HG03159 (cell line): ENCODE data around the gene PRKCQ.
"Not testable (repeated sequence)": the region's sequence is repeated elsewhere in the genome, so short reads cannot be mapped to it uniquely, and the experiment has no call there.

Source experiments
- ATAC-seq: cut with Tn5 transposase; IDR thresholded peaks from one replicate; pipeline ENCODE4 v1.9.1; 2021; ENCODE audit warnings: mild to moderate bottlenecking, moderate library complexity; ENCODE audit not compliant: unreplicated experiment

Gene PRKCQ

DNA sequence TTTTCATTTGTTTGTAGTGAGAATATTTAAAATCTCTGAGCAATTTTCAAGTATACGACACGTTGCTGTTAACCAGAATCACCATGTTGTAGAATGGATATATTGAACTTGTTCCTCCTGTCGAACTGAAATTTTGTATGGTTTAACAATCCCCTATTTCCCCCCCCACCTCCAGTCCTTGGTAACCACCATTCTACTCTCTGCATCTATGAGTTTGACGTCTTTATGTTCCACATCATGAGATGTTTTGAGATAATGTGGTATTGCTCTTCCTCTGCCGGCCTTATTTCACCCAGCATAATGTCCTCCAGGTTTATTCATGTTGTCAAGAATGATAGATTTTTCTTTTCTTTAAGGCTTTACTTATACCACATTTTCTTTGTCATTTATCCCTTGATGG lies 17.4 kb upstream of the PRKCQ start:
- ATAC-seq = no peak

DNA sequence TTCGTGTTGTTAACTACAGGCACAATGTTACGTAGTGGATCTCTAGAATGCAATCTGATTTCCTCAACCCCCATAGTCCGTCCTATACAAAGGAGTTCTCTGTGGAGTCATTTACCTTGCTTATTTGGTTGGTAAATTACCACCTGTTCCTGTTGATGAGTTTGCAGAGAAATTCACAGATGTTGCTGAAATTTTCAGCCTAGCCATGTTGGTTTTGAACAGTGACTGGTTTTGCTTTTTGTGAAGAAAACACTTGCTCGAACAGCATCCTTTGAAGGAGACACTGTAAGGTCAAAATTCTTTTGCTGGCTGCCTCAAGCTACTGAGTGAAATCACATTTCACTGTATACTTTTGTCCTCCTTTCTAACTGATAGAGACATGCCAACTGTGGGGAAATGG lies 15.4 kb upstream of the PRKCQ start:
- ATAC-seq = no peak

GRCh38 chr10:6593241-6593671 lies 13.2 kb upstream of the PRKCQ start:
- ATAC-seq = no peak

DNA sequence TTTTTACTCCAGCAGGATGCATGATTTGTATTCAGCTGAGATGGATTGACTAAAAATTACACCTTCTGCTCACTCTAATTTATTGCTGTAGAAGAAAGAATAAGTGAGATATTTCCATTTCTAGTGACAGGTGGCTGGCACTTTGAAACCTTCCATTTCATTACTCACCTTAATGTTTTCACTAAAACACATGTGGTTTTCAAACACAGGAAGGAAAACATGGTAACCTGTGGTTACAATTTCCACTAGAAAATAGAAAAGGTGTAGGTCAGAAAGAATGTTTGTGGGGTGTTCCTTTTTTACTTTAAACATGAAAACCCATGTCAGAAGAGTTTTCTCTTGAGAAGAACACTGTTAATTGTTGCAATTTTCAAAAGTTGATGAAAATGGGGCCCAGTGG lies 12.0 kb upstream of the PRKCQ start:
- ATAC-seq = no peak

- ATAC-seq = no peak
Measured at GRCh38 chr10:6591668-6592067, 11.6 kb upstream of the PRKCQ start.

DNA sequence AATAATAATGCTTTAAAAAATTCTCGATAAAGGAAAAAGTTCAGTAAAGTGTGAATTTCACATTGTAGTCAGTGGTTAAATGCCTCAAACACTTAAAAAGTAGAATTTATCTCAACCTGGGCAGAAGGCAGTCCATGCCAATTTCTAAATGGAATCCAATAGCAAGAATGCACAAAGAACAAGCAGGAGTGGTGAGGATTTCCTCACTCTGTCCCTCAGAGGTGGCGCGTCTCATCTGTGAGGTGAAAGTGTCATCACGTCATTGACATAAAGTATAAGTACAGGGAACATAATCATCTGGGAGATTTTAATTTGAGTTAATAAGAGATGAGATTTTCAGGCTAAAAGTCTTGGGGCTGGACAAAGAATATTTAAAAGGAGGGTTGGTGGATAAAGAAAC lies 10.0 kb upstream of the PRKCQ start:
- no peak for ATAC-seq

GRCh38 chr10:6589287-6590094 lies 9.4 kb upstream of the PRKCQ start:
- ATAC-seq = no peak

DNA sequence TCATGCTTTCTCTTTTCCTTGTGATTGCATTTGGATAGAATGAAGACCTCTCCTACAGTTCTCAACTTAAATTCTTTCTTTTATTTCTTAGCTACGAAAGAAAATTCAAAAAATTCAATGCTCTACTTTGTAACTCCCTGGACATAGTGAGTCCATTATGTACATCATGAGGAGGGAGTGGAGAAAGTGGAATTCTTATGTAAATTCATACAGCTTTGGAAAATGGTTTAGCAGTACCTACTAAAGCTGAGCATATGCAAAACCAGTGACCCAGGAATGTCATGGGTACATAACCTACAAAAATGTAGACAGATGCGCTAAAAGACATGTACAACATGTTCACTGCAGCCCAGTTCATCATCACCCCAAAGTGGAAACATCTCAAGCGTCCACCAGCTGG lies 8.8 kb upstream of the PRKCQ start:
- no peak for ATAC-seq

GRCh38 chr10:6588082-6588481 lies 8.0 kb upstream of the PRKCQ start:
- ATAC-seq = no peak

DNA sequence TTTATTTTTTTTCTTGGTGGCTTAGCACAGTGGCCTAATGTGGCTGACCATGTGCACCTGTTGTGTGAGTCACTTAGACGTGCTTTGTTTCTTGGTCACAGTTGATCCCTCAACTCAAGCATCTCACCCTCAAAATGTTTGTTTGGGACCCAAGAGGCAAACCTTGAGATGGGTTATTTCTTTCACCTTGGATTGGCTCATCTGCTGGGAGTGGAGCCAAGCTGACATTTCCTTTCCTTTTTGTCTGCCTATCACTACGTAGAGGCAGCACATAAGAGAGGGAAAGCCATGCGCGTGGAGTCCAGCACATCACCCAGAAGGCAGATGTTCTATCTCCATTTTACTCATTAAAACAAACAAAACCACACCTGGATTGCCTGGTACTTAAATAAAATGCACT lies 6.4 kb upstream of the PRKCQ start:
- ATAC-seq = no peak

DNA sequence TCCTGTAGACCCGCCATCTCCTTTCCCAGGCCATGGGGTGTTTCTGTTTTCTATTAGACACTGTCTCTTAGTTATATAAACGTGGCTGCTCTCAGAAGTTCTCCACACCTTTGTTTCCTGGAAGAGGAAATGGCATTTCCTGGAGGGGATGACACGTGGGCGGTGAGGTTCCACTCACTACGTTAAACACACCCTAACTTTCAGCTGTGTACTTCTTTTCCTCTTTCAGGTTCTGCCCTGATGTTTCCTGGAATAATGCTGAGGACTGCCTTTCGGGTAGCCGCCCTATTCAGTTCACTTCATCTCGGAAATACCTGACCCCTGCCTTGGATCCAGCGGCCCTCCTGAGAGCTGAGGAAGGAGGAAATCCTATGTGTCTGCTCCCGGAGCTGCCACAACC lies 3.4 kb upstream of the PRKCQ start:
- no peak for ATAC-seq

DNA sequence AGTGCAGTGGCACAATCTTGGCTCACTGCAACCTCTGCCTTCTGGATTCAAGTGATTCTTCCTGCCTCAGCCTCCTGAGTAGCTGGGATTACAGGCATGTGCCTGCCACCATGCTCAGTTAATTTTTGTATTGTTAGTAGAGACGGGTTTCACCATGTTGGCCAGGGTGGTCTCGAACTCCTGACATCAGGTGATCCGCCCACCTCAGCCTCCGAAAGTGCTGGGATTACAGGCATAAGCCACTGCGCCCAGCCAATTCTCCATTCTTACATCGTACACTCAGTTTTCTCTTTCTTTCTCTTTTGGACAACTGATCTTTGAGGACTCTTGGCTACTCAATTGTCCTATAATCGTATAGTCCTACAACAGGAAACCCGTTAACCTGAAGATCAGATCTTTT lies 2.8 kb upstream of the PRKCQ start:
- ATAC-seq = not testable (repeated sequence)

DNA sequence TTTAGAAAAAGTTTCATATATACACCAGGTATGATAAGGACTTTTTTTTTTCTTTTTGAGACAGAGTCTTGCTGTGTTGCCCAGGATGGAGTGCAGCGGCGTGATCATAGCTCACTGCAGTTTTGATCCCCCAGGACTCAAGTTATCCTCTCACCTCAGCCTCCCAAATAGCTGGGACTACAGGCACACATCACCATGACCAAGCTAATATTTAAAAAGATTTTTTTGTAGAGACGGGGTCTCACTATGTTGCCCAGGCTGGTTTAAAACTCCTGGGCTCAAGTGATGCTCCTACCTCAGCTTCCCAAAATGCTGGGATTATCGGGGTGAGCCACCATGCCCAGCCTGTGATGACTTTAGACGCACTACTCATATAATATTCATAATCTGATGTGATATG lies 2.2 kb upstream of the PRKCQ start:
- no peak for ATAC-seq

DNA sequence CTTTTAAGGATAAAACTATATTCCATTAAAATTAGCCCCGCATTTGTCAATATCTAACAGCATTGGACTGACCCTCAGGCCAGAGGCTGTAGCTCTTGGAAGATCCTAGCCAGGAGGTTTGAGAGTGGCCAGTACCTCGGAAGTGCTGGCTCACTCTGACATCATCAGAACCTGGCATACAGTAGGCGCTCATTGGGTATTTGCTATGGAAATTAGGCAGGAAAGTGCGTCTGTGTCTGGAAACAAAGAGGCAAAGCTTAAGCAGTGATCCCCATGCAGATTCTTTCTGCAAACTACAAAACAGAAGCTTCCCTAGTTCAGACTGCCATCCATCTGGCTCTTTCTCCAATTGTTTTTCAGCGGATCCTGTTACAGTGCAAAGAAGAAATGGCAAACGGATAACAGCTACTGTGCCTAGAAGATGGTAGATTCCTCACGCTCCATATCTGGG lies 1.7 kb upstream of the PRKCQ start:
- ATAC-seq = no peak

DNA sequence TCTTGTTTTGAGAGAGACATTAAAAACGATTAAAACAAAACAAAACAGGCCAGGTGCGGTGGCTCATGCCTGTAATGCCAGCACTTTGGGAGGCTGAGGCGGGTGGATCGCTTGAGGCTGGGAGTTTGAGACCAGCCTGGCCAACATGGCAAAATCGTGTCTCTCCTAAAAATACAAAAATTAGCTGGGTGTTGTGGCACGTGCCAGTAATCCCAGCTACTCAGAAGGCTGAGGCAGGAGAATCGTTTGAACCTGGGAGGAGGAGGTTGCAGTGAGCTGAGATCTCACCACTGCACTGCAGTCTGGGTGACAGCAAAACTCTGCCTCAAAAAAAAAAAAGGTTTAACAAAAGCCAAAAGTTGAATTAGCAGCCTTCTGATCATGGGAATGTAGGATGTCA lies 1.1 kb upstream of the PRKCQ start:
- not testable (repeated sequence) for ATAC-seq

GRCh38 chr10:6580279-6581029 lies 378 bp upstream of the PRKCQ start:
- ATAC-seq = peak; percentile 90

GRCh38 chr10:6579183-6579903 lies 733 bp downstream of the PRKCQ start:
- ATAC-seq = no peak

- no peak for ATAC-seq
Measured at GRCh38 chr10:6578795-6579182, 1.3 kb downstream of the PRKCQ start.

DNA sequence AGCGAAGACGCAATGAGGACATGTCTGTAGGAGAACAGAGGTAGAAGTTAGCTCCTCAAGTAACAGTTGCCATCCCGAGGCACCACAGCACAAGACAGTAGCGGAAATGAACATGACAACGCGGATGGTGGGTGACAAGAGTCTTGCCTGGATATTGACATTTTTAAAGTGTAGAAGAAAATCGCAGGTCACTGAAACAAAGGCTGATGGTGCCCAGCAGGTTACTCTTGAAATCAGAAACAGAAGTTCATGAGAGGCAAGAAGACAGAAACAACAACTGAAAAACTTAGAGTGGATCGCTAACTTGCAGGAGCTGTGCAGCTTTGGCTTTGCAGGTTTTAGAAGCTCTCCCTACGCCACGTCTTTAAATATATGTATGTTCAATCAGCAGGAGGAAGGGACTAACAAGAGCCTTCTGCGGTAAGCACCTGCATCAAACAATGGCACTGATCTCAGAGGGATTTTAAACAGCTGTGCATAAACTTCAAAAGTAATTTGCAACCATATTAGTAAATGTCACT lies 1.8 kb downstream of the PRKCQ start:
- ATAC-seq = no peak

DNA sequence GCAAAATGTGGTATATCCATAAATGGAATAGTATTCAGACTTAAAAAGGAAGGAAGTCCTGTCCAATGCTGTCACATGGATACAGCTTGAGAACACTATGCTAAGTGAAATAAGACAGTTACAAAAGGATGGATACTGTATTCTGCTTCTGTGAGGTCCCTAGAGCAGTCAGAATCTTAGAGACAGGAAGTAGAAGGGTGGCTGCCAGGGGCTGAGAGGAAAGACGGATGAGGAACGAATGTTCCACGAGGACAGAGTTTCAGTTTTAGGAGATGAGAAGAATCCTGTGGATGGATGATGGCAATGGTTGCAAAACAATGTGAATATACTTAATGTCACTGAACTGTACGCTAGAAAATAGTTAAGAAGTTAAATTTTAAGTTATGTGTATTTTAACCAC lies 3.8 kb downstream of the PRKCQ start:
- no peak for ATAC-seq

DNA sequence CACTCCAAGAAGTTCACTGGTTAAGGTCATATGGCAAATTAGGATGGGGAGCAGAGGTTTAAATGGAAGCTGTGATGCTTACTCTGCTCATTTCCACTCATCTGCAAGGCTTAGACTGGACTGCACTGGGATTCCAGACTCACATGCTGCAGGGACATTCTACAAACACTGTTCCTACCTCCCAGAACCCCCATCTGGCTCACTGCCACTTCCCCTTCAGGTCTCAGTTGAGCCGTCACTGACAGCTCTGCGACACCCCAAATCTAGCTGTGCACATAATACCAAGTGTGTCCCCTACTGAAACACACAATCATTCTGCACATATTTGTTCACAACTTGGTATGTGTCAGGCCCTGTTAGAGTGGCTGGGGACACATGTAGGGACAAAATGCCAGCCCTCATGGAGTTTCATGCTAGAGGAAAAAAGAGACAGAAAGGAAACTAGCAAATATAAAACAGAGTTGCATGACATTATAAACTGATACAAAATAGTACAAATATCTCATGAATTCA lies 5.4 kb downstream of the PRKCQ start:
- ATAC-seq = no peak
